GM12878 (cell line): ENCODE results near the gene MPV17. TPM values are rescaled to one million over a fixed set of nuclear protein-coding genes. Genes with fewer than 3 reads are reported as not detected.

ENCODE experiments used
- ATAC-seq: fragments of 200-7000 bp; cut with Tn5 transposase; 3 replicates; pipeline ENCODE4 v1.9.1; 2020; ENCODE audit warnings: mild to moderate bottlenecking, moderate library complexity
- BruUV-seq: library from RNA; stranded (reverse); fragments of 400-500 nt; replicated peaks from 2 replicates; lab custom pipeline; 2021; lab: Mats Ljungman, UMichigan
- CTCF ChIA-PET: fragments of 300-600 bp; sonication (Branson Sonifier 250); formaldehyde crosslinking; extraction: SDS; loops from one replicate; lab custom pipeline; 2021; ENCODE audit warnings: inconsistent platforms; lab: Yijun Ruan, JAX
- POLR2A ChIA-PET: fragments of 350-600 bp; formaldehyde crosslinking; extraction: SDS; loops from one replicate; lab custom pipeline; 2021; ENCODE audit warnings: inconsistent platforms; lab: Charles Lee
- RAD21 ChIA-PET: fragments of 300-600 bp; sonication (Branson Sonifier 250); formaldehyde crosslinking; loops from one replicate; lab custom pipeline; 2023; ENCODE audit warnings: antibody characterized with exemption; ENCODE audit not compliant: unreplicated experiment; lab: Charles Lee
- SMC1A ChIA-PET: fragments of 300-600 bp; sonication (Branson Sonifier 250); formaldehyde crosslinking; loops from one replicate; lab custom pipeline; 2023; ENCODE audit not compliant: unreplicated experiment, uncharacterized antibody; lab: Charles Lee
- DNase-seq: peaks from one replicate; pipeline ENCODE4 v3.0.0-alpha.2; 2011; ENCODE audit warnings: low read depth, low spot score
- FAIRE-seq: peaks from 3 replicates; lab custom pipeline; 2011; peaks lifted over from hg19 to GRCh38; lab: Jason Lieb, UNC
- H2AFZ ChIP-seq: 2 replicates; pipeline ENCODE4 v1.6.0; 2011; ENCODE audit warnings: low read depth, low read length, control low read depth; ENCODE audit not compliant: control insufficient read depth
- H3K27ac ChIP-seq: 2 replicates; pipeline ENCODE4 v1.5.1; 2011; ENCODE audit warnings: control low read depth; ENCODE audit not compliant: control insufficient read depth, insufficient read depth
- H3K27me3 ChIP-seq, 2 experiments: replicated peaks in 1 of 2; 2 replicates each; pipeline versions ENCODE4 v1.6.0 to v1.6.1; 2011; ENCODE audit warnings: low read length in 1 of 2; ENCODE audit not compliant: control insufficient read depth in 2 of 2, insufficient read depth in 2 of 2
- H3K36me3 ChIP-seq, 2 experiments: 2 replicates each; pipeline ENCODE4 v1.5.1; 2011; ENCODE audit warnings: low read length in 1 of 2; ENCODE audit not compliant: control insufficient read depth in 2 of 2, insufficient read depth in 2 of 2
- H3K4me1 ChIP-seq: 2 replicates; pipeline ENCODE4 v1.6.1; 2011; ENCODE audit warnings: mild to moderate bottlenecking, low read length, moderate library complexity, mixed read lengths; ENCODE audit not compliant: control insufficient read depth, insufficient read depth
- H3K4me2 ChIP-seq: 2 replicates; pipeline ENCODE4 v1.6.0; 2011; ENCODE audit warnings: control low read depth; ENCODE audit not compliant: control insufficient read depth, insufficient read depth
- H3K4me3 ChIP-seq: fragments of 200-600 bp; sonication (generic); 2 replicates; pipeline ENCODE4 v1.5.1; 2016
- H3K79me2 ChIP-seq: 2 replicates; pipeline ENCODE4 v1.6.0; 2011; ENCODE audit warnings: low read length; ENCODE audit not compliant: control insufficient read depth, insufficient read depth
- H3K9ac ChIP-seq: 2 replicates; pipeline ENCODE4 v1.8.0; 2011; ENCODE audit warnings: low read length, control low read depth, mixed read lengths; ENCODE audit not compliant: control insufficient read depth, insufficient read depth
- H3K9me3 ChIP-seq: replicated peaks from 3 replicates; pipeline ENCODE4 v1.5.1; 2011; ENCODE audit warnings: mild to moderate bottlenecking, low read length; ENCODE audit not compliant: control insufficient read depth, insufficient read depth
- H4K20me1 ChIP-seq: 2 replicates; pipeline ENCODE4 v1.6.0; 2011; ENCODE audit not compliant: control insufficient read depth, insufficient read depth
- HDAC2 ChIP-seq: fragments of 200-600 bp; sonication (generic); IDR thresholded peaks from 2 replicates; pipeline ENCODE4 v1.6.1; 2017
- HSF1 ChIP-seq: fragments of 150-350 bp; IDR thresholded peaks from 2 replicates; pipeline ENCODE4 v1.6.1; 2014; ENCODE audit warnings: mild to moderate bottlenecking, low read depth, low read length
- KDM1A ChIP-seq: fragments of 200-600 bp; sonication (generic); IDR thresholded peaks from 2 replicates; pipeline ENCODE4 v1.6.1; 2016; ENCODE audit warnings: borderline replicate concordance
- SRF ChIP-seq, 2 experiments: IDR thresholded peaks; 2 replicates each; pipeline ENCODE4 v1.6.1; 2011; ENCODE audit warnings: low read depth in 2 of 2, low read length in 2 of 2, mild to moderate bottlenecking in 1 of 2, moderate library complexity in 1 of 2
- ZBTB33 ChIP-seq: fragments of 450-650 bp; IDR thresholded peaks from 2 replicates; pipeline ENCODE4 v1.6.1; 2017; ENCODE audit warnings: mild to moderate bottlenecking
- WGBS: methylation state at CpG from one replicate; pipeline ENCODE4 v1.1.6; 2016; ENCODE audit warnings: low lambda C conversion rate; ENCODE audit not compliant: insufficient replicate concordance, insufficient coverage; ENCODE audit errors: missing lambda C conversion rate; 5-methylcytosine and 5-hydroxymethylcytosine counted together
- in situ Hi-C: fragments of 300-500 bp; cut with MboI; formaldehyde crosslinking; loops from 9 replicates; pipeline ENCODE4 v1.14.3; 2018; ENCODE audit warnings: mixed read lengths
- intact Hi-C: fragments of 100-400 bp; cut with micrococcal nuclease; formaldehyde crosslinking; loops from one replicate; pipeline ENCODE4 v1.14.2; 2022; ENCODE audit not compliant: unreplicated experiment
- polyA plus RNA-seq, 11 experiments: library from polyadenylated mRNA; depleted of rRNA in 4 of 11; unstranded in 6 of 11; stranded (reverse) in 5 of 11; fragments of >200 nt; fragmentation: Nextera tagmentation in 4 of 11; fragmentation: Illumina TruSeq in 1 of 11; extraction: Ambion mirVana in 4 of 11; extraction: Trizol in 1 of 11; gene quantifications; 1 replicate in 1 of 11; 2 replicates in 10 of 11; pipeline versions ENCODE4 v1.2.1 to v1.2.3, GENCODE V29; 2011 to 2016; ENCODE audit warnings: inconsistent platforms in 2 of 11, missing spikeins in 2 of 11, low read depth in 1 of 11
- total RNA-seq, 4 experiments: library from RNA; depleted of rRNA in 3 of 4; stranded (reverse); fragments of >200 nt in 3 of 4; fragmentation: Illumina TruSeq in 1 of 4; extraction: Trizol in 1 of 4; gene quantifications; 2 replicates each; pipeline versions ENCODE4 v1.2.1 to v1.2.3, GENCODE V29; 2013 to 2021

The MPV17 gene
- total and polyA plus RNA-seq, 10 of the 15 experiments (the other 5 are each of a cell fraction or from before 2014, with no cell fraction given), result 63.4 to 143 (median 89.0) TPM

GRCh38 chr2:27307287-27307544 lies 15.7 kb downstream of the MPV17 start:
- TF ChIP-seq HSF1 (no peak), KDM1A (no peak), HDAC2 (no peak), ZBTB33 (no peak), SRF (IDR thresholded peaks at IDR 0.05; ENCODE audit: low read depth in 2 of 2, low read length in 2 of 2) (no peak)
- H3K36me3 ChIP-seq, result peaks cover 0 to 3% of the 10 kb centered on the region in 2 experiments; a peak in 1 of 4 replicates
- in situ Hi-C loops (no loop called here), intact Hi-C loops (no loop called here)
- DNase-seq (no peak), FAIRE-seq (no peak), ATAC-seq (no peak)
- no peaks in the 10 kb centered on the region for H4K20me1 ChIP-seq
- ChIA-PET CTCF (no interaction called here), SMC1A (no interaction called here), POLR2A (no interaction called here), RAD21 (no interaction called here)
- H3K79me2 ChIP-seq, result no peaks in the 10 kb centered on the region
- H3K9ac ChIP-seq, result no peak overlapping the region
- no peaks in the 10 kb centered on the region; the same call in 2 of the 3 replicates for H3K9me3 ChIP-seq
- no peak overlapping the region for H2AFZ ChIP-seq
- no peaks in the 10 kb centered on the region for H3K4me1 ChIP-seq
- H3K4me3 ChIP-seq, result no peak overlapping the region
- 60% methylated on average over 9 of the region's 14 CpGs for WGBS
- H3K27ac ChIP-seq, result no peak overlapping the region
- no TSS peak for BruUV-seq
- no peaks in the 10 kb centered on the region; a peak in 1 of 4 replicates for H3K27me3 ChIP-seq
- H3K4me2 ChIP-seq, result no peak overlapping the region
